Measurements from ENCODE around the gene LIPI. TPM values are rescaled to one million over a fixed set of nuclear protein-coding genes. Genes with fewer than 3 reads are reported as not detected.
"Not testable (repeated sequence)": the region's sequence is repeated elsewhere in the genome, so short reads cannot be mapped to it uniquely, and the experiment has no call there.

The LIPI gene
- total RNA-seq, 1 experiment from 2014 or later = not detected

DNA sequence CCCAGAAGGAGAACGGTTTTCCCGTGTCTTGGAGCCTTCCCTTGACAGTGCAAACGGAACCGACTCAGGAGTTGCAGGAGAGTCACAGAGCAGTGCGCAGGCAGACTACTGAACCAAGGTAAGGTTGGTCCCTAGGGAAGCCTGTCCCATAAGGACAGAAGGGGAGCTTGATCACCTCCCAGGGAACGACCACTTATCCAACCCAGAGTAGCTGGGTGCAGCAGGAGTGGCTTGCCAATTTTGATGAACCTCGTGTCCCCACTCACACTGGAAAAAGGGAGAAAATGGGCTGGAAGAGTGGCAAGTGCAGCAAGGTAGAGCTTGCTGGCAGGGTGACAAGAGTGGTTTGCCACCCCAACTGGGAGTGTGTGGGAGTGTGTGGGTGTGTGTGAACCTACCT is 95.1 kb downstream of the LIPI start:
- Mint-ChIP-seq H3K27me3 (ENCODE audit: insufficient read depth, unreplicated experiment) (no peaks in the 10 kb centered on the region), H3K27ac (ENCODE audit: unreplicated experiment) (no peak overlapping the region)
- POLR2A ChIA-PET = no interaction called here

DNA sequence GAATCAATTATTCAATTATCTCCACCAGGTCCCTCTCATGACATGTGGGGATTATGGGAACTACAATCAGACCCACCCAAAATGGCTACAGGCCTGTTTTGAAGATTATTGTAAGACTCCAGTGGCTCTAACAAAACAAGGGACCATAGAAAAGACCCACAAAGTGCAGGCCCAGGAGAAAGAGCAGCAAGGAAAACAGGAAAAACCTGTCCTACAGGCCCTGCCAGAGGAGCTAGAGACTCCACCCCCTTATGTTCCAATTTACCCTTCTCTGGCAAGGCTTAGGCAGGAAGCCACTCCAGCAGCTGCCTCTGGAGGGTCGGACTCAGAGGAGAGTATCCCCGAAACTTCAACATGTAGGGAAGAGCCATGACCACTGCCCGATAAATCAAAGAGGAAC is 96.5 kb downstream of the LIPI start:
- no TSS peak for BruUV-seq (replicated peaks)
- TF ChIP-seq, protein P1, sequence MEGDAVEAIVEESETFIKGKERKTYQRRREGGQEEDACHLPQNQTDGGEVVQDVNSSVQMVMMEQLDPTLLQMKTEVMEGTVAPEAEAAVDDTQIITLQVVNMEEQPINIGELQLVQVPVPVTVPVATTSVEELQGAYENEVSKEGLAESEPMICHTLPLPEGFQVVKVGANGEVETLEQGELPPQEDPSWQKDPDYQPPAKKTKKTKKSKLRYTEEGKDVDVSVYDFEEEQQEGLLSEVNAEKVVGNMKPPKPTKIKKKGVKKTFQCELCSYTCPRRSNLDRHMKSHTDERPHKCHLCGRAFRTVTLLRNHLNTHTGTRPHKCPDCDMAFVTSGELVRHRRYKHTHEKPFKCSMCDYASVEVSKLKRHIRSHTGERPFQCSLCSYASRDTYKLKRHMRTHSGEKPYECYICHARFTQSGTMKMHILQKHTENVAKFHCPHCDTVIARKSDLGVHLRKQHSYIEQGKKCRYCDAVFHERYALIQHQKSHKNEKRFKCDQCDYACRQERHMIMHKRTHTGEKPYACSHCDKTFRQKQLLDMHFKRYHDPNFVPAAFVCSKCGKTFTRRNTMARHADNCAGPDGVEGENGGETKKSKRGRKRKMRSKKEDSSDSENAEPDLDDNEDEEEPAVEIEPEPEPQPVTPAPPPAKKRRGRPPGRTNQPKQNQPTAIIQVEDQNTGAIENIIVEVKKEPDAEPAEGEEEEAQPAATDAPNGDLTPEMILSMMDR (IDR thresholded peaks at IDR 0.05; ENCODE audit: insufficient read depth in 1 of 2, low read depth in 1 of 2, low read length in 1 of 2, severe bottlenecking in 1 of 2, unreplicated experiment in 1 of 2) = no peak
- Mint-ChIP-seq H3K36me3 (ENCODE audit: insufficient read depth, unreplicated experiment) (no peaks in the 10 kb centered on the region), H3K27me3 (ENCODE audit: insufficient read depth, unreplicated experiment) (no peaks in the 10 kb centered on the region), H3K27ac (ENCODE audit: unreplicated experiment) (no peak overlapping the region), H3K4me1 (ENCODE audit: low read depth, unreplicated experiment) (no peaks in the 10 kb centered on the region), H3K9me3 (ENCODE audit: unreplicated experiment) (no peaks in the 10 kb centered on the region), H3K4me3 (ENCODE audit: unreplicated experiment) (no peak overlapping the region)
- Histone ChIP-seq H3K36me3 (ENCODE audit: control insufficient read depth, insufficient read depth, low read length) (no peaks in the 10 kb centered on the region), H3K9me3 (no peaks in the 10 kb centered on the region), H3K4me1 (0 out of 2 replicates have a peak, but pooled peaks cover 8% of the 10 kb centered on the region), H3K27me3 (replicated peaks; ENCODE audit: control insufficient read depth, insufficient read depth, low read length) (no peaks in the 10 kb centered on the region), H3K4me3 (ENCODE audit: low read depth, low read length) (no peak overlapping the region)
- intact Hi-C loops (cut with micrococcal nuclease; ENCODE audit: unreplicated experiment) = no loop called here
- ChIA-PET POLR2A (no interaction called here), CTCF (no interaction called here)
- peak; percentile 28 to 42 for DNase-seq

More for the DNA sequence above, 95.1 kb downstream of the LIPI start:
- Mint-ChIP-seq H3K4me1 (ENCODE audit: low read depth, unreplicated experiment) (no peaks in the 10 kb centered on the region), H3K9me3 (ENCODE audit: unreplicated experiment) (no peaks in the 10 kb centered on the region), H3K4me3 (ENCODE audit: unreplicated experiment) (no peak overlapping the region), H3K36me3 (ENCODE audit: insufficient read depth, unreplicated experiment) (no peaks in the 10 kb centered on the region)
- TF ChIP-seq, protein P1 (IDR thresholded peaks at IDR 0.05; ENCODE audit: insufficient read depth in 1 of 2, low read depth in 1 of 2, low read length in 1 of 2, severe bottlenecking in 1 of 2, unreplicated experiment in 1 of 2) = no peak
- Histone ChIP-seq H3K27me3 (replicated peaks; ENCODE audit: control insufficient read depth, insufficient read depth, low read length) (no peaks in the 10 kb centered on the region), H3K4me1 (0 out of 2 replicates have a peak, but pooled peaks cover 8% of the 10 kb centered on the region), H3K4me3 (ENCODE audit: low read depth, low read length) (no peak overlapping the region), H3K36me3 (ENCODE audit: control insufficient read depth, insufficient read depth, low read length) (no peaks in the 10 kb centered on the region), H3K9me3 (no peaks in the 10 kb centered on the region)
- BruUV-seq (replicated peaks) = no TSS peak
- no peak for DNase-seq
- intact Hi-C loops (cut with micrococcal nuclease; ENCODE audit: unreplicated experiment) = no loop called here
- CTCF ChIA-PET = no interaction called here

DNA sequence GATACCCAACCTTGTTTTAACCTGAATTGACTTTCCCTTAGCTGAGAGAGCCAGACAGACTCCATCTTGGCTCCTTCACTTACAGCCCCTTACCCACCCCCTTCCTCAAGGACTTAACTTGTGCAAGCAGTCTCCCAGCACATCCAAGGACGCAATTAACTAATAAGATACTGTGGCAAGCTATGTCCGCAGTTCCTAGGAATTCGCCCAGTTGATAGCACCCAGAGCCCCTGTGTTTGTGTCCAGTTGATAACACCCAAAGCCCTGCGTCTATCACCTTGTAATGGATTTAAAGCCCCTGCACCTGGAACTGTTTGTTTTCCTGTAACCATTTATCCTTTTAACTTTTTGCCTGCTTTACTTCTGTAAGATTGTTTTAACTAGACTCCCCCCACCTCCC is 106.2 kb downstream of the LIPI start:
- H3K36me3 ChIP-seq (ENCODE audit: control insufficient read depth, insufficient read depth, low read length); H3K27me3 Mint-ChIP-seq (ENCODE audit: insufficient read depth, unreplicated experiment); H3K9me3 Mint-ChIP-seq (ENCODE audit: unreplicated experiment); H3K27ac Mint-ChIP-seq (ENCODE audit: unreplicated experiment); H3K4me3 Mint-ChIP-seq (ENCODE audit: unreplicated experiment); BruUV-seq (replicated peaks); POLR2A ChIA-PET; H3K4me3 ChIP-seq (ENCODE audit: low read depth, low read length); H3K36me3 Mint-ChIP-seq (ENCODE audit: insufficient read depth, unreplicated experiment); H3K27me3 ChIP-seq (replicated peaks; ENCODE audit: control insufficient read depth, insufficient read depth, low read length); H3K4me1 ChIP-seq; DNase-seq; intact Hi-C loops (cut with micrococcal nuclease; ENCODE audit: unreplicated experiment); CTCF ChIA-PET; H3K9me3 ChIP-seq: not testable (repeated sequence)
- H3K4me1 Mint-ChIP-seq (ENCODE audit: low read depth, unreplicated experiment) = peaks cover 10% of the 10 kb centered on the region

DNA sequence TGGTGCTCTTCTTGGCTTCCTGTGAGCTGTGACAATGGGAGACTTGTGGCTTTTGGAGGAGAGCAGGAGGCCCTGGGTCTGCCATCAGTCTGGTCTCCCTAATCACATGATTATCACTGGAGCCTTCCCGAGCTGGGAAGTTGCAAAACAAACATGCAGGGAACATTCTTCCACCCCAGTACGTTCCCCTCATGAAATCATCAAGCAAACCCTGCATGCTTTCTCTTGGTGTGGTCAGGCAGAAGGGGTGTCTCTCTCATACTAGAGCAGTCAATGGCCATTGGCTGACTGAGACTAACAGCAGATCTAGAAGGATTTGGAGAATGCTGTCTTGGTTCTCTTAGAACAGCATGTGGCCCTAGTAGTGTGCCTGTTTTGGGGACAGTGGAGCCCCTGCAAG is 111.2 kb downstream of the LIPI start:
- H3K36me3 ChIP-seq (ENCODE audit: control insufficient read depth, insufficient read depth, low read length) = no peaks in the 10 kb centered on the region
- Mint-ChIP-seq H3K36me3 (ENCODE audit: insufficient read depth, unreplicated experiment) (peaks cover 6% of the 10 kb centered on the region), H3K27me3 (ENCODE audit: insufficient read depth, unreplicated experiment) (no peaks in the 10 kb centered on the region), H3K9me3 (ENCODE audit: unreplicated experiment) (peaks cover 13% of the 10 kb centered on the region), H3K27ac (ENCODE audit: unreplicated experiment) (no peak overlapping the region), H3K4me1 (ENCODE audit: low read depth, unreplicated experiment) (peaks cover 5% of the 10 kb centered on the region), H3K4me3 (ENCODE audit: unreplicated experiment) (no peak overlapping the region)
- H3K4me1 ChIP-seq = no peaks in the 10 kb centered on the region
- BruUV-seq (replicated peaks) = no TSS peak
- intact Hi-C loops (cut with micrococcal nuclease; ENCODE audit: unreplicated experiment) = no loop called here
- ChIA-PET POLR2A (no interaction called here), CTCF (no interaction called here)
- H3K27me3 ChIP-seq (replicated peaks; ENCODE audit: control insufficient read depth, insufficient read depth, low read length) = no peaks in the 10 kb centered on the region
- no peaks in the 10 kb centered on the region for H3K9me3 ChIP-seq
- TF ChIP-seq, protein P1 (IDR thresholded peaks at IDR 0.05; ENCODE audit: insufficient read depth in 1 of 2, low read depth in 1 of 2, low read length in 1 of 2, severe bottlenecking in 1 of 2, unreplicated experiment in 1 of 2) = no peak
- DNase-seq = no peak
- no peak overlapping the region for H3K4me3 ChIP-seq (ENCODE audit: low read depth, low read length)
